Activated effector memory CD4-positive, alpha-beta T cell treated with Interleukin-2 at 50 U/mL for 16 hours (primary cell): ENCODE results near the gene LIMCH1.

Experiments
- DNase-seq: peaks from one replicate; pipeline ENCODE4 v3.0.0-alpha.2; 2020

Gene LIMCH1

DNA sequence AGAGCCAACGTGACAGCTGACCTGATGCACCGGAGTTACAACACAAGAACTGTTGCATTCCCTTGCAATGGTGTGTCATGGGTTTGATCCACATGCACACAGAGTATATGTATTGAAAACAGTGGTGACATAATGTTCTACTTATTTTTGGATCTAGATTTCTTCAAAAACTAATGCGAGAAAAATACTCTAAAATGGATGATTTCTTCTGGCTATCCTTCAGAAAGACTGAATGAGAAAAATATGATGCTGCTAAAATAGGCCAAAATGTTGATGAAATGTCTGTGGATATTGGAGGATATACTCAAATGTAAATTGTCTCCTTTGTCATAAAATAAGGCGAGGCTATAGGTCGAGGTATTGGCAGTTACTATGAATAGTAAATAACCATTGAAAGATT lies 30.4 kb downstream of the LIMCH1 start:
- no peak for DNase-seq

DNA sequence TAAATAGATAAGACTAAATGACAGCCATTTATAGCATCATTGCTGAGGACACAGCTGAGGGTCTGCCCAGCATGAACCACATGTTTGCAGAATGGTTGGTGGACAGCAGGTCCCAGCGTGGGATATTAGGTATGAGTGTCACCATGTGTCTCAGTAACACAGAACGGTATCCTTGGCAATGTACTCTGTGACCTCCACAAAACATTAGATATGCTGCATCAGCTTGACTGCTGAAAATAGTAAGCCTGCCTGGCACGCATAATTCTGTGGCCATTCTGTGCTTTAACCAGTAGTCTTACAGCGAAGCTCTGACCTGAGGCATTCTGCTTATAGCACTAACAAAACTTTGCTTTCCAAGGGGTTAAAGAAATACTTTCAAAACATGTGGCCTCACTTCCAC lies 32.0 kb downstream of the LIMCH1 start:
- no peak for DNase-seq

DNA sequence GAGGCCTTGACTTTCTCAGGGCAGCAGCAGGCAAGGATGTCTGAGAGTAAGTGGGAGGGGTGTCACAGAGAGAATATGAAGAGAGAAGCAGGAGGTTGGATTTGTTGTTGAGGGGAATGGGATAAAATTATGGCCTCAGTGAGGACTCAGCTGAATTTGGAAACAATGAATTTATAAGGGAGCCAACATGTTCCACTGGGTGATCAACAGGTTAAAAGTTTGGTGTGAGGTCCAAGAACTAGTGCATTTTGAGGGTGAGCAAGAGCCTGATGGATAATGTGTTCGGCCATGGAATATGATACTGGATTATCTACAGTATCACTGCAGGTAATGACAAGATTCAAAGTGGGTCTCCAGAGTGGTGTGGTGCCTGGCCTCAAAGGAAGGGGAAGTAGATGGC lies 33.5 kb downstream of the LIMCH1 start:
- no peak for DNase-seq

DNA sequence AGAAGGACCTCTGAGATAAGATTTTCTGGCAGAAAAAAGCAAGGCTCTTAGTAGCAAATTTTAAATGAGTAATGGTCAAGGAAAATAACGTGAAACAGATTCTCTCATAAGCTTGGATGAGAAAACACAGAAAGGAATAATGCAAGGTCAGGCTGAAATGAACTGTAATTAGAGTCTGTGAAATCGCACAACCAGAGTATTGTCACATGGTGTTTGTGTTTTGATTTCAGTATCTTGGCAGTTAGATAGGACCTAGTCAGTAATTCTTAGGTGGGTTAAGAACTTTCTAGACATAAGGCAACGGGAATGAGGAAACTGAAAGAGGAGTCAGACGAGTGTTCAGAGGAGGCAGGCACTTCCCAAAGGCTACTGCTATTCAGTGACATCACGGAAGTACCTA lies 34.6 kb downstream of the LIMCH1 start:
- DNase-seq = no peak

DNA sequence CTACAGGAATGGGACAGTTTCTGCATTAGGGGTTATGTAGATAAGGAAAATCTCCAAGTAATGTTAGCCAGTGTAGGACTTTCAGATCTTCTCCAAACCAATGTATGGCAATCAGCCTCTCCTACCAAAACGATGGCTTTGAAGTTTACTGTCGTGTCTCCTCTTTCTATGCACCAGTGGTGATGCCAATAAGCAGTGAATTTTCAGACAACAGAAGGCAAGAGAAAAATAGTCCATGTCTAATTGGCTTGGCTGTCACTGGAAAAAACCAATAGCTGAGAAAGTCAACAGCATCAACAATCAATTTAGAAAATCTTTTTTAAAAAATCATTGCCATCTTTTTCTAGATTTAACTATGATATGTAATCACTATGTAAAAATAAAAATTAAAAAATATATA lies 35.0 kb downstream of the LIMCH1 start:
- no peak for DNase-seq

DNA sequence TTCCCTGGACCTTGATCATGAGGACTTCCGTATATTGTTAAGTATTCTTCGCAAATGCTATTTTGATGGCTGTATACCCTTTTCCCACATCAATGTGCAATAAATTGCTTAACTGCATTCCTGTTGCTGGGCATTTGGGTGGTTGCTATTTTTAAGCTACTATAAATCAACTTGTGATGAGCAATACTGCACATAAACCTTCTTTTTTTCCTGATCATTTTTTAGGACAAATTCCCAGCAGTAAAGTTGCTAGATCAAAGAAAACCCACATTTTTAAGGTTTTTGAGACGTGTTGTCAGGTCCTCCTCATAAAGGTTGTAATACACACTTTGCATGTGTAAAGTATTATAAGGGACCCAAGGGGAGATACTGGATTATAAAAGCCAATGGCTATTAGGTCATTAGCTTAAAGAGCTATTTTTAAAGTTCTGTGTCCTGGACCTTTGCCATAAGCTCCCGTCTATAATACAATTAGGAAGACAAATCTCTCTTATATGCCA lies 35.6 kb downstream of the LIMCH1 start:
- no peak for DNase-seq

DNA sequence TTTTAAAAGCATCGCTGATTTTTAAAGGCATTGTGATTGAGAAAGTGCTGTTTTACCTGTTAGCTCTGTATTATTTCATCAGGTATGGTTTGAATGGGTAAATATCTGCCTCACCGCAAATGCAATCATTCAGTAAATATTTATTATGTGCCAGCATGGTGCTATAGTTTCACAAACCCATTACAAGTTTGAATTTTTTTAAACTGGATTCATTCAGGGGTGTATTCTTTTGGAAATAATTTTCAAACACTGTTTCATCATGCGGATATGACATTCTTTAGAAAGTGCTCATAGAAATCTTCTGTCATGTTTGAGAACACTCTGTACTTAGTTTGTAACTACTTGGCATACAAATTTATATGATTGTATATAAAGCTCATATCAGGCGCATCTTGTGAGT lies 37.2 kb downstream of the LIMCH1 start:
- no peak for DNase-seq

DNA sequence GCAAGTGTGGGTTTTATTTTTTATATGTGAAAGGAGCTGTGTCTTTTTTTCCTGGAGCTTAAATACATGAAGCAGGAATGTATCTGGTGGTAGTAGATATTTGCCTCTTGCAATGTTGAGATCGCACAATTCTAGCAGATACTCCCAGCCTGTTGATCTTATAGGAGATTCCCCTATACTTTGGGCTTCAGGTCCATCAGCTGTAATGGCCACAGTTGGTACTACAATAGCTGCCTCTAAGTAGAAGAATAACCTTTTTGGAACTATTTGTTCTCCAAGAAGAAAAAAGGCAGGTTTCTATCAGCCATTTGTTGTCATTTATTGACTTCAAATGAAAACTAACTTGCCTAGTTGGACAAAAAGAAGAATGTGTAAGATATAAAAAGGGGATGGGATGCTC lies 37.7 kb downstream of the LIMCH1 start:
- no peak for DNase-seq

DNA sequence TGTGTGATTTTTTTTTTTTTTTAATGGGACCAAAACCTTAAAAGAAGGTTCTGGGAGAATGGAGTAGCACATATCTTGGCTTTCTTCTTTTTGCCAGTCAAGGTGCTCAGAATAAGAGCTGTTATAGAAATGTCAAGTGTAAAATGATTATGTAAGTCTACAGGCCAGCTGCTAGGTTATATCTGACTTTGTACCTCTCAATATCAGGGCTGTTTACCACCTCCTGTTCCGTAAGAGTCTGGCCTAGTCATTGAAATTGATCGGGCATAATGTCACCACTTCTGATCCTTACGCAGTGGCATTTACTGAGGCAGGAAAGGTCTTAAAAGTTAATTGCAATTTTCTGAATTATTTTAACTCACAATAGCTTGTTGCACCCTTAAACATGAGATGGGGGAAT lies 41.1 kb downstream of the LIMCH1 start:
- DNase-seq = no peak

DNA sequence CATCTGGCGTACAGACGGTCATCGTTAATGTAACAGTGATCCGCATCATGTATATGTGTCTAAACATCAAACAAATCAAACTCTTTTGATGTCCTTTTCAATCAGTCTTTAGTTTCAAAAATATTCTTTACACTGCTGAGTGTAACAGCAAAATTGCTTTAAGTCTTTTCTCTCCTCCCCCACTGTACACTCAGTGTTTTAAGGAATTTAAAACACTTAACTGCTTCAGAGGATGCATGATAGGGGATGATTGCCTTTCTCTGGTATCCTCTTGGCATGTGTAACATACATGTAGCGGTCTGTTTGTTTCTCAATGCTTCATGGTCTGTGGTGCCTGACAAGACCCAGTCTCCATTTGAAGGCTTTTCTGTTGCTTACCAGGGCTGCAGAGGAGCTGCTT lies 41.6 kb downstream of the LIMCH1 start:
- DNase-seq = no peak

DNA sequence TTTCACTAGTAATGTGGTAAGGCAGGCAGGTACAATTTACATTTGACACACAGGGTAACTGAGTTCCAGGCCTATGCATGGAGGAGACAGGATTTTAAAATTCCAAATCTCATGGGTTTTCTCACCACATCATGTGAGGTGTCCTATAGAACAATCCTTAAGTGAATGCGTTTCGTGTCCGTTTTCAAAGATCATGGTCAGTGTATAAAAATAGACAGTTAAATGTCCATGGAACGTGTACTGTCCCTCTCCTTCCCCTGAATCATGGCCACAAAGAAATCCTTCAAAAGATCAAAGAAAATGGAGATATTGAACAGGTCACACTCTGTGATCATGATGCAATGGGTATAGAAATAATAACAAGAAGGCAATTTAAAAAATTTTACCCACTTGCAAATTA lies 42.0 kb downstream of the LIMCH1 start:
- DNase-seq = no peak

DNA sequence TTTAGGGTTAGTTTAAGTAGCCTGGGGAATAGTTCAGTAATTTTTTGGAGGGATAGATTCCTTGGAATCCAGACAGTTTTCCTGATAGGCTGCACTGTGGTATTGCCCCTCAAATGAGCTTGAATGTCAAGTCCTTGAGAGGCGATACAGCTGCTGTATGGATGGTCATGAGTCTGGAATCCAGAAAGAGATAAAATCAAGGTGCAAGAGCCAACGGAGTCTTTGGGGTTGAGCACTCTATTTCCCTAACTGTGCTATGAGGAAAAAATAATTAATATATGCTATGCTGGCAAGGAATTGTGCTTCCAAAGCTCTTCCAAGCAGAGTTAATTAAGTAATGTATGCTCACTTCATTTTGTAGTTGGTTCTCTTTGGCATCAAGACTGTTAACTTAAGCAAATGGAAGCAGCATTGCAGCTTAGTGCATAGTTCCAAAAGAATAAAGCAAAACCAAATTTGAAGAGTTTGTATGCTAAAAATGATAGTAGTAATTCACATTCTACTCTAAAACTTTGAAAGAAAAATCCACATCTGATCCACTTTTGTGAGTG lies 48.8 kb downstream of the LIMCH1 start:
- DNase-seq = no peak

DNA sequence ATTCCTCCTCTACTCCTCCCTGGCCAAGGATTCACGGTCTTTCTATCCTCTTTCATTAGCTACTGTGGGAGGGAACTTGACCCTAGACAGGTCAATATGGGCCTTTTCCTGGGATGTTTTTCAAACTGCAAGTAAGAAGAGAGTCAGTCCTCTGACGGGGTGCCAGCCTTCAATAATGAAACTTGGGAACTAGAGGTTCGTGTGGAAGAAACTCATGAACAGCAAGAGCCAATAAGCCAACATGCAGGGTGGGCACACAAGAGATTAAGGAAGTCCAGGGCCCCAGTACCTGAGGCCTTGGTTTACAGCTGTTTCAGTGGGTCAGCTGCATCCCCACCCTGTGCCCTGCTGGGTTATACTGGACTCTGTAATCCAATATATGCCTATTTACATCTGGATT lies 49.3 kb downstream of the LIMCH1 start:
- no peak for DNase-seq

DNA sequence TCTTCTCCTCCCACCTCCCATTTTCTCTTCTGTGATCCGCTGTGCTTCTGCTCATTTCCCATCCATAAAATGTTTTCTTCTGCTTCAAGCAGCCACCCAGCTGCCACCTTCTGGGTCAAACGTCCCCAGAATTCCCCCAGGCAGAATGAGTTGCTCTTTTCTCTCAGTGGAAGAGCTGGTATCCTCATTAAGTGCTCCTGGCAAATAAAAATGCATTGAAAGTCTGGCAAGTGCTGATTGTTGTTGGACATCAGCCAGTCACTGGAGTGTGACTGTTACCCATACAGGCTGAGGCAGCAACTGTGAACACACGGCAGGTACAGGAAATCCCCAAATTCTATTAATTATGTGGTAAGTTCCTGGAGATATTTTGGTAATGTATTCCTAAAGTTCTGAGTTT lies 52.6 kb downstream of the LIMCH1 start:
- DNase-seq = no peak

DNA sequence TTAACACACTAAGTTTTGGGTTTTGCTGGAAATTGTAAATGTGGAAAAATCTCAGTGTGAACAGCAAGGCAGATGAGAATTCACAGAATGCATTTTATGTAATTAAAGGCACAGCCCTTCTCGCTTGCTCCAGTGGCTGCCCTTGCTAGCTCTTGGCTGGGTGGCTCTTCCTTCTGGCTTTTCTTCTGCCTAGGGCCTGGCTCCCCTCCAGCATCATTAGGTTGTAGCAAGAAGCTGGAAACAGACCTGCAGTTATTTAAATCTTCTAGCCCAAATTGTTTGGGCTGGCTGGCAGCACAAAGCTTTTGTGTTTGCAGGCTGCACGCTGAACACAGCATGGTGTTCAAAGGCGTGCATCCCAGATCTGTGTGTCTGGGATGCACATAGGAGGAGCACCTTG lies 56.5 kb downstream of the LIMCH1 start:
- DNase-seq = no peak

DNA sequence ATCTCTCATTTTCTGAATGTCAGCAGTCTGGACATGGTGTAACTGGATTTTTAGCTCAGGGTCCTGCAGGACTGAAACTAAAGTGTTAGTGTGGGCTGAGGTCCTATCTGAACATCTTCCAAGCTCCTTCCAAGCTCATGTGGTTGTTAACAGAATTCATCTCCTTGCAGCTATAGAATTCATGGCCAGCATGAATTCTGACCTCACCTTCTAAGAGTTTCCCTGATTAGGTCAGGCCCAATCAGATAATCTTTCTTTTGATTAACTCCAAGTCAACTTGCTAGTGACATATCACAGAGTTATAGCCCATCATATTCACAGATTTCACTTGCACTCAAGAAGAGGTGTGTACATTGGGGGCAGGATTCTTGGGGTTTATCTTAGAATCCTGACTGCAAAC lies 59.5 kb downstream of the LIMCH1 start:
- no peak for DNase-seq

DNA sequence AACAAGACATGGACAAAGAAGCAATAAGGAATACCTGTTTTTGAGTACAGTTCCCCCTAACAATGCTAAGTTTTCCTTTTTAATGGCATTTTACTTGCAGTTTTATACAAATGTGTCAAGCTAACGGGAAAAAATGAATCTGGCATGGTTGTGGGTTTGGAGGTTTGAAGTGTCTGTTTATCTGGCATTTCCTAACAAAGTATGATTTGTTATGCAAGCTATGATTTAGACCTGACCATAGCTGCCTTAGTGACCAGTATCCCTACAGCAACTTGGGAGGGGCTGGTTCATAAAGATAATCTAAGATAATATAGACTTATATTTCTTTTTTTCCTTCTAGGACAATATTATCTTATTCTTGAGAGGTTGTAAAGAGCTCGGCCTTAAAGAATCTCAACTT lies 60.6 kb downstream of the LIMCH1 start:
- DNase-seq = no peak

DNA sequence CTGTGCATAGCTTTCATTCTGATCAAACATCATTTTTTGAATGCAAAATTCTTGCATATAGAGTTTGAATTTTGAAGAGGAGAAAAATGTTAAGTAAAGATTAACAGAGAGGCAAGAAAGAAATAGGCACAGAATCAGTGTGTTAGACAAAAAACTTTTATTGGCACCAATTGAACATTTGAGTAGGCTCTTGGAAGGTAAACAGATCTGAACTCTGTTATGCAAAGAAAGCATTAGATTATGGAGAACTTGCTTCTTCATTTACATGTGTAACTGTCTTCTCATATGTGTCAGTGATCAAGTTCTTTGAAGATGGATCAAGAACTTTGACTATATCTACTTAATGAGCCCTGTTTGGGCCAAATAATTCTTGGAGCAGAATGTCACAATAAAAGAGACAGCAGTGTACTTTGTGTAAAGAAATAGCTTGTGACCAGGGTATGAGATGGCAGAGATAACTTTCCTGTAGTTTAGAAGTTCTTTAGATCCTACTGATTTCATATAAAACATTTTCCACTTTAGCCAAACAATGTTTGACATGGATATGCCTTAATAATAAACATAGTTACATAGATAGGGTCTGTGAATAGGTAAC lies 61.3 kb downstream of the LIMCH1 start:
- no peak for DNase-seq

DNA sequence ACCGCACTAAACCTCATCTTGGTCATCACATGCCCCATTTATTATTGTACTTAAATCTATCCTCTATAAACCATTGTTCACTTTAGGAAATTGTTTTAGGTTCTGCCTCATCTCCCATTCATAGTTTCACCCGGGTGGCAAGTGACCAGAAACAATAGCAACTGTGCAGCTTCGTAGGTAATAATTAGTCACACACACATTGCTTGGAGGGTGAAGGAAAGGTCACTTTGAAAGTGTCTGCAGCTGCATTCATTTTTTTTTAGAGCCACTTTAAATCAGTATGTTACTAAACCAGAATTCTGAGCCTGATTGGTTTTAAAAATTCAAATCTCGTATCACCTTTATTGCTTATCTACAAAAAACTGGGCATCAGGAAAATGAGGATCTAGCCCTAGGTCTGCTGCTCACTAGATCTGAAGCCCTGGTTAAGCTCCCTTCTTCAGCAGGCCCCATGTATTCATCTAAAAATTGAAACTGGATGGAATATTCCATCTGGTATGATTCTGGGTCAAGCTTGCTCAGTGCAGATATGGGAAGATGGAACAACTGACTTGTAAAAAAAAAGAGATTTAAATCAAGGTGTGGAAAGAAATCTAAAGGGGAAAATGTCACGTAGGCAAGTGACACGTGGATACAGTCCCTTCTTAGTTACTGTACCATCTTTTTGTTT lies 62.4 kb downstream of the LIMCH1 start:
- no peak for DNase-seq

DNA sequence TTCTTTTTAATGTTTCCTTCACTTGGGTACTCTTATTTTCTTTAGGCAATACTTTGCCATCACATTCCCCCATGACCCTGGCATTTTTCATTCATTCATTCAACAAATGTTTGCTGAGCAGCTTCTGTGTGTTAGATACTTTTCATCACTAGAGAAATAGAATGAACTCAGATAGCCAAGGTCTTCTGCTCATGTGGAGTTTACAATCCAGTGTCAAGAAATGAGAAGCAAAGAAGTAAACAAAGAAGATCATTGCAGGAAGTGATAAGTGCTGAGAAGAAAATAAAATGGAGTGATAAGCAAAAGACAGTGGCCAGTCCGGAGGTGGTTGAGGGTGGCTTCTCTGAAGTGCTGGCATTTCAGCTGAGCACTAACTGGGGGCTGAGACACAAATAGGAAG lies 63.1 kb downstream of the LIMCH1 start:
- DNase-seq = no peak

DNA sequence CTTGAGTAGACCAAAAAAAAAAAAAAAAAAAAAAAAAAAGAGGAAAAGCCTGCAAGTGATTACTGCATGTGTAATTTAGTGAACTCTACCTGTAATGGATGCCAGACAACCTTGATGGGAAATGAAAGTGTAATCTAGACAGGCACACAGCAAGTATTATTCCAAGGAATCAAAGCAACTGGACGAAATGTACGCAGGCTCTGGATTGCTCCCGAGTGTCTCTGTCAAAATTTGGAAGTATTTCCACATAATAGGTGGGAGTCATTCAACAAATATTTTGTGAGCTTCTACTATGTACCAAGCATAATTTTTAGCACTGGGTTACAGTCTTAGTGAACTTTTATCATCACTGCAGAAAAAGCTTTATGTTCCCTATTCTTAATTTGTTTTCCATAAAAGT lies 64.2 kb downstream of the LIMCH1 start:
- DNase-seq = no peak

DNA sequence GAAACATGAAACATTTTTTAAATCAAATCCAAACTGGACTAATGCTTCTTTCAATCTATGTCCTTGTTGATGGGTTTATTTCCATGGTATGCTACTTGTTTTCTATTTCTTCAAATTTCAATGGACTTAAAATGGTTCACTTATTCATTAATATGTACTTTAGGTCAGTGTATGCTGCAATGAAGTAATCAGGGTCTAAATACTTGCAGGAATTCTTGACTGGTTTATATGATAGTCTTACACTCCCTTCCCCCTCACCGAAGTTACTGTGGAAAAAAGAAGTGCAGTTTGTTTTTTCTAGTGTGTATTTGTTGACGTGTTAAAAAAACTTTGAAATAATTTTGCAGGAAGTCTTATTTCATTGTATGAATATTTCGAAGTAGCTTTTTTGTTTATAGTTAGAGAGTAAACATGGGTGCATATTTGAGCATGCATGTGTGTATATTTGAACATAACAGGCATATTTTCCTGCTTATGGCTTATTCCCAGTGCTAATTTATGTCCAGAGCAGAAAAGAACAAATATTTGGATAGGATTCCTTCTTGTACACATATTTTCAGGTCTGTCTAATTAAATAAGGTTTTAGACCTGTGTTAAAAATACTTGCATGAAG lies 65.0 kb downstream of the LIMCH1 start:
- DNase-seq = no peak

DNA sequence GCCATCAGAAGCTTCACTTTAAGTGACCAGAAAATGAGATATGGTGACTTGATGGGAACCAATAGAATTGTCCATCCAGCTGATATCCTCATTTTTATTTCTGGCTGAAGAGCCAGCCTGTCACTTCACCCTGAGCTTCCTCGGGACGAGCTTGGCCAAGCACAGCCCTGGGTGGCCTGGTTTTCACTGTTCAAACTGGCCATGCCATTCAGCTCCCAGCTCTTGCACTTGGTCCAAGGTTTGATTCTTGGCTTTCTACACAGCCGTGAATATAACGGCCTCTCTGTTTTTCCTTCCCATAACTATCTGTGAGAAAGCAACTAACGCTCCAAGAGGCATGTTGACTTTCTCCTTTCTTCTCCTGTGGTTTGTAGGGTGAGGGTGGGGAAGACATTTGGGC lies 71.9 kb downstream of the LIMCH1 start:
- no peak for DNase-seq

DNA sequence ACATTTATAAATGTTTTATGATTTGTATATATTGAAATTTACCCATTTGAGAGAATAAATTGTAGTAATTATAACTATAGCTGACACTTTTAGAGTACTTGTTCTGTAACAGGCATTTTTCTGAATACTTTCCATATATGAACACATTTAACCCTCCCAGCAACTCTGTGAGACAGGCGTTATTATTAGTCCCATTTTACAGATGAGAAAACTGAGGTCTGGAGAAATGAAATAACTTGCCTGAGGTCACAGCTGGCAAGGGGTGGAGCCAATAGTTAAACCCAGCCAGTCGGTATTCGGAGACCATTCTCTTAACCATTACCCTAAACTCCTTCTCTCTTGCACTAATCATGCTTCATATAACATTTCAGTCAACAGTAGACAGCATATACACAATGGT lies 72.5 kb downstream of the LIMCH1 start:
- no peak for DNase-seq
